GM13976 (cell line): ENCODE data around the gene ST8SIA5.

Source experiments
- DNase-seq: peaks from one replicate; pipeline ENCODE4 v3.0.0; 2012; ENCODE audit warnings: low spot score
- in situ Hi-C: fragments of 300-500 bp; cut with MboI; formaldehyde crosslinking; loops from one replicate; pipeline ENCODE4 v1.12.0; 2022; ENCODE audit warnings: low sequenced_read_pairs, mixed read lengths, inconsistent platforms; ENCODE audit not compliant: unreplicated experiment
- TF ChIP-seq, protein P1 (sequence below): IDR thresholded peaks from 2 replicates; pipeline ENCODE4 v1.5.1; 2012; ENCODE audit warnings: borderline replicate concordance, mild to moderate bottlenecking; ENCODE audit not compliant: insufficient read depth; ENCODE audit errors: extremely low read depth, missing control alignments, control extremely low read depth

ST8SIA5 gene

DNA sequence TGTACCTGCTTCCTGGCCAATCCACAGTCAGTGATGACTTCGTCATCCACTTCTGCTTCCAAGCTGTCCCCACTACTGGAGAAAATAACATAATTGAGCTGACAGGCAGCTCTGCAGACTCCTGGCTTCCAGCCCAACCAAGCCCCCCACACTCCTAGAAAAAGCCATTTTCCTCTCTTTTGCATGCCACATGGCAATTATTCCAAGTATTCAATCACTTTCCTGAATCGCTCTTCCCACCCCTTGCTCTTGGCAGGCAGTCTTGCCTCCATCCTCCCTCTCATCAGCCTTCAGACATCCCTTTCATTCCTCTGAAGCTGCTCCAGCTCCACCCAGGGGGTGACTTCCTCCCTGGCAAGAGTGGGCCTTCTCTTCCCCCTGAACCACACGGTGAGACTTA is 14.3 kb upstream of the ST8SIA5 start:
- TF ChIP-seq, protein P1, sequence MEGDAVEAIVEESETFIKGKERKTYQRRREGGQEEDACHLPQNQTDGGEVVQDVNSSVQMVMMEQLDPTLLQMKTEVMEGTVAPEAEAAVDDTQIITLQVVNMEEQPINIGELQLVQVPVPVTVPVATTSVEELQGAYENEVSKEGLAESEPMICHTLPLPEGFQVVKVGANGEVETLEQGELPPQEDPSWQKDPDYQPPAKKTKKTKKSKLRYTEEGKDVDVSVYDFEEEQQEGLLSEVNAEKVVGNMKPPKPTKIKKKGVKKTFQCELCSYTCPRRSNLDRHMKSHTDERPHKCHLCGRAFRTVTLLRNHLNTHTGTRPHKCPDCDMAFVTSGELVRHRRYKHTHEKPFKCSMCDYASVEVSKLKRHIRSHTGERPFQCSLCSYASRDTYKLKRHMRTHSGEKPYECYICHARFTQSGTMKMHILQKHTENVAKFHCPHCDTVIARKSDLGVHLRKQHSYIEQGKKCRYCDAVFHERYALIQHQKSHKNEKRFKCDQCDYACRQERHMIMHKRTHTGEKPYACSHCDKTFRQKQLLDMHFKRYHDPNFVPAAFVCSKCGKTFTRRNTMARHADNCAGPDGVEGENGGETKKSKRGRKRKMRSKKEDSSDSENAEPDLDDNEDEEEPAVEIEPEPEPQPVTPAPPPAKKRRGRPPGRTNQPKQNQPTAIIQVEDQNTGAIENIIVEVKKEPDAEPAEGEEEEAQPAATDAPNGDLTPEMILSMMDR = no peak
- DNase-seq = no peak
- in situ Hi-C loops = no loop called here

DNA sequence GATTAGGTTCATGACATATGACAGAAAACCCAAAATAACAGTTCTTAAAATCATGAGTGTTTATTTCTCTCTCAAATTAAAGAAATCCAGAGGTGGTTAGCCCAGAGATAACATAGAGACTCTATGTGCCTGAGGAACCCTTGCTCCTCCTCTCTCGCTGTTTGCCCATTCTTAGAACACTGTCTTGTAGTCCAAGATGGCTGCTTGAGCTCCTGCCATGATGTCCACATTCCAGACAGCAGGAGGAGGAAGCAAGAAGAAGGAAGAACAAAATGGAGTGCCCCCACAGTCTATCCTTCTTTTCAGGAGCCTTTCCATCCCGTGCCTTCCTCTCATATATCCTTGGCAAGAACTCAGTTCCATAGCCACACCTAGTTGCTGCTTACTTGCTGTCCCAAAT is 13.9 kb upstream of the ST8SIA5 start:
- in situ Hi-C loops = no loop called here
- no peak for DNase-seq
- TF ChIP-seq, protein P1 = no peak

DNA sequence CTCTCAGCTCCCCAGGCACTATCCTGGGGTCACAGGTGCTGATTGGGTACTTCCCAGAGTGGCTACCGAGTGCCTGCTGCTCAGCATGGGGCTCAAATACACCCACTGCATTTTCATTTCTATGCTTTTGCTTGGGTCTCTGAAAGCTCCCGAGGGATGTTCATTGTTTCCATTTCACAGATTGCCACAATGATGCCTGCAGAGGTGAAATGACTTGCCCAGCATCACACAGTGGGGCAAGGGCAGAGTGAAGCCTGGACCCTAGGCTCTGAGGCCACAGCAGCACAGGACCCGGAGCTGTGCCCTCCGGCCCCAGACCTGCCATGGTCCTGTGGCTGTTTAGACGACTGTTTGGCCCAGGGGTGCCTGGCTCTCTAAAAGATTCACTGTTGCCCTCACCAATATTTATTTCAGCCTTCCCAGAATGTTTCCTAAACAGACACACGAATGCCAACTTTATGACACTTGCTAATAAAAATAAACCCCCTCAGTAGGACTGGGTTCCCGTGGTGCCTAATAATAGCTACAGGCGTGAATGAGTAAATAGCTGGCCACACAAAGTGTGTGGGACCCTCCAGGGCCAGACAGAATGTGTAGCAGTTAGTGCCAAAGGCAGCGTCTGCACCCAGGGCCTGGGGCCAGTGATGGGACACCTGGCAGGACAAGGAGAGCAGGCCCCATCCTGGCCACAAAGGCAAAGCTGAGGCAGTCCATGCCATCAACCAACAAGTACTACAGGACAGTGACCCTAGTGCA is 11.5 kb upstream of the ST8SIA5 start:
- TF ChIP-seq, protein P1 = no peak
- in situ Hi-C loops = no loop called here
- no peak for DNase-seq

DNA sequence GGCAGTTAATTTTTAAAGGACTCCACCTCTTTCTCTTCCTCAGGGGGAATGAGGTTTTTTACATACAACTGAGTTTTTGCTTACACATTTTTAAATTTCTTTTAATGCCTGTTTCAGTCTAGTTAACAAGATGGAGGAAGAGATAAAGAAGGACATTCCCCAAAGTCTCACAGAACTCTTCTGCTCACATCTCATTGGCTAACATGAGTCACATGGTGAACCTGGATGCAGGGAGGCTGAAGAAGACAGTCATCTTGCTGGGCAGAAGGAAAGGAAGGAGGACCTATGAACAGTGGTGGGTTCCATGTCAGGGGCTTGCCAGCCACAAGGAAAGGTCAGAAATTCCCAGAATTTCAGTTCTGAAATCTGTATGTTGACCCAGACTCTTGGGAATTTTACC is 10.4 kb upstream of the ST8SIA5 start:
- in situ Hi-C loops = no loop called here
- TF ChIP-seq, protein P1 = no peak
- no peak for DNase-seq

DNA sequence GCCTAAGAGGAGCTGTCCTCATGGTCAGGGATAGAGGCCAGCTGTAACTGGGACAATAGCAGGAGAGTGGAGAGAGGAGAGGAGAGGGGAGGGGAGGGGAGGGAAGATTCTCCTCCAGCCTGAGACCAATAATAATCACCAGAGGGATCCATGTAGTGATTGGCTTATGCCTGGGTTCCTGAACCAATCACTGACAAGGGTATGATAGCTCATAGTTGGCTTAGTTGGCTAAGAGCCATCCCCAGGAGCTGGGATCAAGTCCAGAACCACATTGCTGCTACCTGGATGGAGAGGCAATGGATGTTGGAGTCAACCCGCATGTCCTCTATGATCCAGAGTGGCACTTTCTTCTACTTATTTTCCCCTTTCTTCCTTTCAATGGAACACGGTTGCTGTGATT is 7.7 kb upstream of the ST8SIA5 start:
- TF ChIP-seq, protein P1 = no peak
- in situ Hi-C loops = no loop called here

DNA sequence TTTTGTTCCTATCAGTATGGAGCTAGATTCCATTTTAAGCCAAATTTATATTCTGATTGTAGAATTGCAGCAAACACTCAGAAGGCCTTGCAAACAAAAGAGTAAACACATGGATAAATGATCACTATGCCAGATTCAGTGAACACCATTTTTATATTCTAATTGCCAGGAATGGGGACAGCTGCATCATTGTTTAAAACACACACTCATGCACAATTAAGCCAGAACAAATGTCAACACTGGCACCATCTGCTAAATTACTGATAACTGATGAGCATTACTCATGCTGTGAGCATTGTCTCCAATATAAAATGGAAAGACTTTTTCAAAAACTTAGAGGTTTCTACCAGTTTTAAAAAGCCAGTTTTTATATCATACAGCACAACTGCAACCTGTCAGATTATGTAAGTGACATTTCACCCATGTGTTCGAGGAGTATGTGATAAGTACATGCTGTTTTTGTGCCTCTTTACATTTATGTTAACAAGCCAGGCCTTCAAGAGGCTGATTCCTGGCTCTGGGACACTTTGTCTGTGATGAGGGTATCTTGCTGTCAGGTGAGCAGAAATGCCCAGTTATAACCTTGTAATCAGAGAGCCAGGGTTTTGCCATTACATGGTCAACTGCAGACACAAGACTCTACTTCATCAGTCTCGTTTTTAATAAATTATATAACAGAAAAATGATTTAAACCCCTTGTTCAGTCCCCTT is 4.4 kb upstream of the ST8SIA5 start:
- in situ Hi-C loops = no loop called here
- DNase-seq = no peak
- TF ChIP-seq, protein P1 = no peak

More for the DNA sequence above, 7.7 kb upstream of the ST8SIA5 start:
- DNase-seq = no peak
